Measurements from ENCODE around the gene NUDT21. TPM values are rescaled to one million over a fixed set of nuclear protein-coding genes. Genes with fewer than 3 reads are reported as not detected.

Gene NUDT21
- total RNA-seq, 6 experiments from 2014 or later: 26.2 to 35.8 (median 30.3) TPM

- no peak for ATAC-seq
These were observed 31.2 kb downstream of the NUDT21 start for GRCh38 chr16:56419740-56420548.

GRCh38 chr16:56417138-56417537, 34.0 kb downstream of the NUDT21 start:
- no peaks in the 10 kb centered on the region for H3K9me3 ChIP-seq
- whole genome bisulfite sequencing (ENCODE audit: insufficient coverage, low coverage, low lambda C conversion rate, missing lambda C conversion rate): 95% methylated on average over 4 of the region's 4 CpGs
- no peaks in the 10 kb centered on the region for H3K27me3 ChIP-seq
- intact Hi-C loops (cut with DNase I): no loop called here
- H3K27ac ChIP-seq: no peak overlapping the region
- ATAC-seq: peak in 1 of 4 donors; percentile 22
- no peak overlapping the region for H3K4me3 ChIP-seq
- DNase-seq: no peak
- H3K36me3 ChIP-seq: no peaks in the 10 kb centered on the region
- no peak for TF ChIP-seq POLR2A (IDR thresholded peaks at IDR 0.05)
- no peak for TF ChIP-seq CTCF (IDR thresholded peaks at IDR 0.05)
- peaks cover 0 to 30% (median 3%) of the 10 kb centered on the region in 4 donors for H3K4me1 ChIP-seq

More at GRCh38 chr16:56419740-56420548, 31.2 kb downstream of the NUDT21 start:
- no peak for DNase-seq
- Histone ChIP-seq H3K4me1 (peaks cover 0 to 48% (median 14%) of the 10 kb centered on the region in 4 donors), H3K27ac (no peak overlapping the region), H3K9me3 (no peaks in the 10 kb centered on the region), H3K36me3 (no peaks in the 10 kb centered on the region), H3K27me3 (no peaks in the 10 kb centered on the region), H3K4me3 (no peak overlapping the region)
- 82% methylated on average over 8 of the region's 8 CpGs for WGBS (ENCODE audit: insufficient coverage, low coverage, low lambda C conversion rate, missing lambda C conversion rate)
- TF ChIP-seq CTCF (IDR thresholded peaks at IDR 0.05) (no peak), POLR2A (IDR thresholded peaks at IDR 0.05) (no peak)
- intact Hi-C loops (cut with DNase I): no loop called here

- Histone ChIP-seq H3K4me3 (no peak overlapping the region), H3K36me3 (no peaks in the 10 kb centered on the region), H3K9me3 (peaks cover 0 to 2% (median 0%) of the 10 kb centered on the region in 4 donors), H3K27me3 (no peaks in the 10 kb centered on the region), H3K27ac (no peak overlapping the region), H3K4me1 (peaks cover 0 to 21% (median 0%) of the 10 kb centered on the region in 4 donors)
- WGBS (ENCODE audit: insufficient coverage, low coverage, low lambda C conversion rate, missing lambda C conversion rate): 49% methylated on average over 4 of the region's 4 CpGs
- no peak for TF ChIP-seq POLR2A (IDR thresholded peaks at IDR 0.05)
- ATAC-seq: peak in 1 of 4 donors; percentile 22
- intact Hi-C loops (cut with DNase I): no loop called here
- no peak for DNase-seq
These were observed 35.3 kb downstream of the NUDT21 start for GRCh38 chr16:56415875-56416274.

- DNase-seq: no peak
- 98% methylated on average over 5 of the region's 5 CpGs for WGBS (ENCODE audit: insufficient coverage, low coverage, low lambda C conversion rate, missing lambda C conversion rate)
- Histone ChIP-seq H3K27me3 (no peaks in the 10 kb centered on the region), H3K4me3 (no peak overlapping the region), H3K4me1 (peaks cover 0 to 14% (median 4%) of the 10 kb centered on the region in 4 donors), H3K36me3 (no peaks in the 10 kb centered on the region), H3K9me3 (peaks cover 0 to 2% (median 0%) of the 10 kb centered on the region in 4 donors), H3K27ac (no peak overlapping the region)
- intact Hi-C loops (cut with DNase I): no loop called here
- no peak for TF ChIP-seq POLR2A (IDR thresholded peaks at IDR 0.05)
- no peak for TF ChIP-seq CTCF (IDR thresholded peaks at IDR 0.05)
- ATAC-seq: no peak
These were observed 36.8 kb downstream of the NUDT21 start for GRCh38 chr16:56414366-56414765.

- Histone ChIP-seq H3K4me3 (no peak overlapping the region), H3K4me1 (peaks cover 0 to 22% (median 8%) of the 10 kb centered on the region in 4 donors), H3K27me3 (no peaks in the 10 kb centered on the region), H3K36me3 (no peaks in the 10 kb centered on the region), H3K9me3 (peaks cover 0 to 2% (median 0%) of the 10 kb centered on the region in 4 donors), H3K27ac (no peak overlapping the region)
- 72% methylated on average over 5 of the region's 5 CpGs for WGBS (ENCODE audit: insufficient coverage, low coverage, low lambda C conversion rate, missing lambda C conversion rate)
- DNase-seq (no peak), ATAC-seq (no peak)
- no peak for TF ChIP-seq POLR2A (IDR thresholded peaks at IDR 0.05)
- TF ChIP-seq CTCF (IDR thresholded peaks at IDR 0.05): no peak
- intact Hi-C loops (cut with DNase I): no loop called here
These were observed 37.8 kb downstream of the NUDT21 start for GRCh38 chr16:56413381-56413780.
